GM18868 (cell line): Measurements from ENCODE around the gene DNAI4.
"Not testable (repeated sequence)": the region's sequence is repeated elsewhere in the genome, so short reads cannot be mapped to it uniquely, and the experiment has no call there.

Experiments used
- ATAC-seq: cut with Tn5 transposase; IDR thresholded peaks from one replicate; pipeline ENCODE4 v1.9.1; 2021; ENCODE audit warnings: mild to moderate bottlenecking, moderate library complexity; ENCODE audit not compliant: unreplicated experiment

Gene DNAI4

DNA sequence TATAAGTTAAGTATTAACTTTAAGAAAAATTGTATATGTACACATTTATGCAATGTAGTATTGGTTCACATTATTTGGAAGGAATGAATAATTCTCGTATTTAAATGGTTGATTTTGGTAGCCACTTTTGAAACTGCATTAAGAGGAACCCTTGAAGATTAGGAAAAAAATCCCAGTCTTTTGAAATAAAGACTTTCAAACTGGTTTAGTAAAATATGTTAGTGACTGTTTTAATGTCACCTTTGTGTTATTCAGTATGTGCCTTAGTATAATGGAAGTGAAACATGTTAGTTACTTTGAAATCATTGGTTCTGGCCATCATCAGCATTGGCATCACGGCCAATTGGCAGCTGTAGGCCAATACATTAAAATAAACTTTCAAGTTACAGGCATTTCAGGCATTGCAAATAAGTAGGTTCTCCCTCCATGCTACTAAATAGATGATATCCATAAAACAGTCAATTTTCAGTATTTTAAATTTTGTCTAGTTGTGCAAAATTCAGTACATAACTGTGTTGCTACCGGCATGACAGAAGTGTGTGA lies 4.6 kb upstream of the DNAI4 start:
- ATAC-seq = no peak

DNA sequence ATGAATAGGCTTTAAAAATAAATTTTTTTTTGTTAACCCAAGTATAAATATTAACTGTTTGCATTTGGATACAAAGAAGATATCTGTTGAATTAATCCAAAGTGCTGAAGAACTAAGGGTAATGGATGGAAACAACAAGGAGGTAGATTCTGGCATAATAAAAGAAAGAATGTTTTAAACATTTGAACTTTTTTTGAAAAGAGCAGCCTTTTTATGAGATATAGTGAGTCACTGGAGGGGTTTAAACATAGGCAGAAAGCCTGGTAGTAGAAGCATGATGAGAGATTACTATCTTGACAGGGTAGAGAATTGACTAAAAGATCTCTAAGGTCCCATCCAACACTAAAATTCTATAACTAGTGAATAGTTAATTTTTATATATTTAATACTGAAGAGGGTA lies 2.9 kb upstream of the DNAI4 start:
- ATAC-seq = no peak

DNA sequence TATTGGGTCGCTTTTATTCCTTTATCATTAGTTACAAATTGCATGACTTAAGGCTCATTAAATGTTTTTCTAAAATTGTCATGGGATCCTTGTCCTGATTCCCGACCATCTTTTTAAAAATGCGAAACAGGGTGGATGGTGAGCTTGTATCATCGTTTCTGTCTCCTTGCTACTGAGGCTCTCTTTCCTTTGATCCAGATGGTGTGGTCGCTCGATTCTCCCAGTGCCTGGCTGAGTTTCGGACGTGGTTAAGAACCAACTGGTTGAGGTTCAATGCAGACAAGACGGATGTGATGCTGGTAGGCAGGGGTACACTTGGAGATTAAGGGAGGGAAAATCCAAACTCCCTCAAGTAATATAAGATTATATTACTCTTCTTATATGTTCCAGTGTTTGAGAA lies 1.3 kb upstream of the DNAI4 start:
- no peak for ATAC-seq

DNA sequence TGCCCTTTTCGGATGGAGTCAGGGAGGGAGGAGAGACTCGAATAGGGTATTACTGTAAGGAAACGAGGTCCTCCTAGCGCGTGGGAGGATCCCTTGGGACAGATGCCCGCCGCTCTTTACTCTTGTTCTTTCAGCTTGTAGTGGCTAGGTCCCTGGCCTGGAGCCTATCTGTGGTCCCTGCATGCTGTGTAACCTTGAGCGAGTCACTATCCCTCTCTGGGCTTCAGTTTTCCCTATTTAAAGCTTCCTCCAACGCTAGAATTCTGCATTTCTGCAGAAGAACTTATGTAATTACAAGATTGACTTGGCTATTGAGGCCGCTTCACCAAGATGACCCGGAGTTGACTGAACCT lies 878 bp upstream of the DNAI4 start:
- ATAC-seq = peak; percentile 0

DNA sequence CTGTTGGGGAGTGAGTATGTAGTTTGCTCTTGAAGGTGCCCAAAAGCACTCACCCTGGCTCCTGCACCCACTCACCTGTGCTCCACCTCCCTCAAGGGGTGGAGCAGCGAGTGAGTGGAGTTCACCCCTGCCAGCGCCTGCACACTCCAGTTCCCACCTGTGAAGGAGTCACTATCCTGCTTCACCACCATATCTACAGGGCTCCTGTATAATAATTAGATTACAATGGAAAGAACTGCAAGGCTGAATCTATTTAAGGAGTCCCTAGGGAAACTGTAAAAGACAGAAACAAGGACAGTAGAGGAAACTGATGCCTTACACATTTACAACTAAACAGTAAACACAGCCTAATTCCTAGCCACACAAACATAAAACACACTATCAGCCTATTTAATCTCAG lies 4.1 kb downstream of the DNAI4 start:
- no peak for ATAC-seq

DNA sequence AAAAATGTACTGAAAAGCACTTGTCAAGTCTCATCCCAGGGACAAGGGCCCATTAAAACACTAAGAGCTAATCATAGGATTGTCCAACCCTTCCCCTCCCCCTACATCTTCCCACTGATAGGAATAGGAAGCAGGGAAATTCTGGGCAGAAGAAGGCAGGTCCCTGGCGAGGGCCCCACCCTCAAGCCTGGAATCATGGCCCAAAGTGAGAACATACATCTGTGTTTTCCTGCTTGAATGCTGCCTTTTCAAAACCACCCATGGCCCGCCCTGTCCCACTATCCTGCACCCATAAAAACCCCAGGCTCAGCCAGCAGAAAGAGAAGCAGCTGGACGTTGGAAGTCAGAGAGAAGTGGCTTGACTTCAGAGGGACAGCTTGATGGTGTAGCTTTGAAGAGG lies 4.8 kb downstream of the DNAI4 start:
- ATAC-seq = no peak

DNA sequence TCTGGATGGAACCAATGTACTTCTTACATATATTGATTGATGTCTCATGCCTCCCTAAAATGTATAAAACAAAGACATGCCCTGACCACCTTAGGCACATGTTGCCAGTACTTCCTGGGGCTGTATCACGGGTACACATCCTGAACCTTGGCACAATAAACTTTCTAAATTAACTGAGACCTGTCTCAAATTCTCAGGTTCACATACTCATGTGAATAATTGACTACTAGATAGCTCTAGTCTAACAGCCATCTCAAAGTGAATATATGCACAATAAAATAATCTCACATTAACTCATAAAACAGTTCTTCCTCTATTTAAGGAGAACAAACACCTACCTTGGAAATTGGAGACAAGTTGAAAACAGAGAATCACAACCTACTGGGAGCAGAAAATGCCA lies 5.6 kb downstream of the DNAI4 start:
- no peak for ATAC-seq

DNA sequence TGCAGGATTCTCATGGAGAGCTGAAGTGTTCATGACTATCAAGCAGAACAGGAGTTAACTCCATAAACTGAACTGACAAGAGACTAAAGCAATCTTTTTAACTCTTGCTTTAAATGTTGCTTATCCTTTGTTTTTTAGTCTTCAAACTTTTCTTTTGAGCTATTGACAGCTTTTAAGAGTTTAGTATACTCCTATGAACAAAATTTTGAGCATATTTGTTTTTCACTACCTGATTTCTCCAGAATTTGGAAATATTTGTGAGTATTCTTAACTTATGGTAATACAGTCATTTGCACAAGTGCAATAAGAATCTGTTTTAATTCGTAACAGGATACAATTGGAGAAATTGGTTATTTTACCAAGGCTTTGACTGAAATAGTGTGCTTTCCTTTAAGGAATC lies 7.2 kb downstream of the DNAI4 start:
- no peak for ATAC-seq

DNA sequence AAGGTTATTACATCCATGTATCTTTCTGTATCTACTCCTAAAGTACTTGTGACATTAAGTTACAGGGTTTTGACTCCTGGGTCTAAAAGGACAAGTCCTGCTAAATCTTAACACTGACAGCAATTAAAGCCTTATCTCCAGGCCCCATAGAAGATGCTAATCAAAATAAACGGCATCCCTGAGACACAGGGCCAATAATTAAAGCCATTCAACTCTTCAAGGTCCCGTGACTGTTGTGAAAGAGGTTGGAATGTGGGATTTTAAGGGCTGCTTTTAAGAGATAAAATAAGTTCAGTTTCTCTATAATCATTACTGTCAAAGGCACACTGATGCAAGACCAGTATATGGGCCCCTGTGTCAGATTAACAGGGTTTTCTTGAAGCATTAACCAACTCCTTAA lies 8.3 kb downstream of the DNAI4 start:
- ATAC-seq = no peak

DNA sequence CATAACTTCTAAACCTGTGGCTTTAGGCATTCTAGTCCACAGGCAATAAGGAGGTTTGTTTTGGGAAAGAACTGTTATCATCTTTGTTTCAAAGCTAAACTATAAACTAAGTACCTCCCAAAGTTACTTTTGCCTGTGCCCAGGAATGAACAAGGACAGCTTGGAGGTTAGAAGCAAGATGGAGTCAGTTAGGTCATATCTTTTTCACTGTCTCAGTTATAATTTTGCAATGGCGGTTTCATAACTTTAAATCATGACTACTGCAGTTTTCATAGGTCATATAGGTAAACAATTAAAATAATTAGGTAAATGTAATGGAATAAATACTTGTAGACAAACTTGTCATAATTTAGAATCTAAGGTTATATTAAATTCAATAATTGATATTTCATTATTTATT lies 9.5 kb downstream of the DNAI4 start:
- not testable (repeated sequence) for ATAC-seq

DNA sequence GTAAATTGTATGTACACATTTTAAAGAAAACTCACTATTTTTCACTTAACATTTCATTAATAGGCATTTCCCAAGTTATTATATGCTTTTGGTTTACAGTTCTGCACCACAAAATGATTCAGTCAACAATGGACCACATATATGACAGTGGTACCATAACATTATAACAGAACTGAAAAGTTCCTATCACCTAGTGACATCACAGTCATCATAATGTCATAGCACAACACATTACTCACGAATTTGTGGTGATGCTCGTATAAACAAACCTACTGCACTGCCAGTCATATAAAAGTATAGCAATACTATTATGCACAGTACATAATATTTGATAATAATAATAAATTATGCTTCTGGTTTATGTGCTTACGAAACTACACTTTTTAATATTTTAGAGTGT lies 30.9 kb downstream of the DNAI4 start:
- ATAC-seq = no peak

DNA sequence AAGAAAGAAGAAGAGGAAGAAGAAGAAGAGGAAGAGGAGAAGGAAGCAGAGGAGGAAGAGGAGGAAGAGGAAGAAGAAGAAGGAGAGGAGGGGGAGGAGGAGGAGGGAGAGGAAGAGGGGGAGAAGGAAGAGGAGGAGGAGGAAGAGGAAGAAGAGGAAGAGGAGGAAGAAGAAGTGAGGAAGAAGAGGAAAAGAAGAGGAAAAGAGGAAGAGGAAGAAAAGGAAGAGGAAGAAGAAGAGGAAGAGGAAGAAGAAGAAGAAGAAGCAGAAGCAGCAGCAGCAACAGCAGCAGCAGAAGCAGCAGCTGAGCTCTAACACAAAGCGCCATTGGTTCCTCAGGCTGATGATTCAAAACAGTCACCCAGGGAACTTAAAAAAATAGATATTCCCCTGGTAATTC lies 34.0 kb downstream of the DNAI4 start:
- no peak for ATAC-seq

DNA sequence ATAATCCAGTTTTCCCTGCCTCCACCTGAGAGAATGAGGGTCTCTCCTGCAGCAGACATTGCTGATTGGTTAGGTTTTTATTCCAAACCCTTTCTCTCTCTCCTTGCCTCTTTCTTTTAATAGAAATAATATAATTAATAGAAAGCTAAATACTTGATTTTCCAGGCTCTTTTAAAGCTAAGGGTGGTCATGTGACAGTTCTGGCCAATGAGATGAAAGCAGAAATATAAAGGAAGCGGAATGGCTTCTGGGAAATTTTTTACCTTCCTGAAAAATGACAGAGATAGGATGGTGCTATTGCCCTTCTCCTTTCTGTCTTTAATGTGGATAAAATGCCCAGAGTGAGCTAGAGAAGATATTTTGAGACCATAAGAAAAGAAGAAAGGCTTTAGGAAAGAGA lies 35.6 kb downstream of the DNAI4 start:
- no peak for ATAC-seq

DNA sequence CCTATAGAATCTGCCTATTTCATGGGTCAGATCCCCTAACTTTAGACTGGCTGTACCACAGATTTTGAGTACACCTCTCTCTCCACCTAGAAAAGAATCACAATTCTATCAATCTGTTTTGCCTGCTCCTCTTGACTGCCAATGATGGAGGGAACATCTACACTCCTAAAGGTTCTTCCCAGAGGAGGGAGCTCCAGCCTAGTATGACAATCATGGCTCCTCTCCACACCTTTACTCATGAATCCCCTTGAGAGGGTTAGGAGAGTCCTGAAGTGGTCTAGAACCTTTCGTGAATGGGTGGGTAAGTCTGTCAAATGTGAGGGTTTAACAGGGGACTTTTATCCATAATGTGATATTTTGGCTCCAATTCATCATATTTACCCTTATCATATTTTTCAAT lies 48.0 kb downstream of the DNAI4 start:
- ATAC-seq = no peak

DNA sequence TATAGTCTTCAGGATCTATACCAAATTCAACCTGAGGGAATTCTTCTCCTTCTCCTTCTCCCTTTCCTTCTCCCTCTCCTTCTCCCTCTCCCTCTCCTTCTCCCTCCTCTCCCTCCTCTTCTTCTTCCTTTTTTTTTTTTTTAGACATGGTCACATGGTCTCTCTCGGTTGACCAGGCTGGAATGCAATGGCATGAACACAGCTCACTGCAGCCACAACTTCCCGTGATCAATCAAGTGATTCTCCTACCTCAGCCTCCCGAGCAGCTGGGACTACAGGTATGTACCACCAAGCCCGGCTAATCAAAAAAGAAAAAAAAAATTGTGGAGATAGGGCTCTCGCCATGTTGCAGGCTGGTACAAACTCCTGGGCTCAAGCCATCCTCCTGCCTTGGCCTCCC lies 51.5 kb downstream of the DNAI4 start:
- ATAC-seq = no peak

DNA sequence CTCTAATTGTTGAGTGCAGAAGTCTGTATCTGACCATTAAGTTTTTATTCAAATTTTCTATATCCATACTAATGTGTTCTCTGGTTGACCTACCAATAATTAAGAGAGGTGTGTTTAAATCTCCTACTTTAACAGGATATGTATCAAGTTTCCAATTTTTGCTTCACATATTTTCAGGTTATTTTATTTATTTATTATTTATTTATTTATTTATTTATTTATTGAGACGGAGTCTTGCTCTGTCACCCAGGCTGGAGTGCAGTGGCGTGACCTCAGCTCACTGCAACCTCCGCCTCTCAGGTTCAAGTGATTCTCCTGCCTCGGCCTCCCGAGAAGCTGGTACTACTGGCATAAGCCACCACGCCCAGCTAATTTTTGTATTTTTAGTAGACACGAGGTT lies 52.6 kb downstream of the DNAI4 start:
- not testable (repeated sequence) for ATAC-seq

DNA sequence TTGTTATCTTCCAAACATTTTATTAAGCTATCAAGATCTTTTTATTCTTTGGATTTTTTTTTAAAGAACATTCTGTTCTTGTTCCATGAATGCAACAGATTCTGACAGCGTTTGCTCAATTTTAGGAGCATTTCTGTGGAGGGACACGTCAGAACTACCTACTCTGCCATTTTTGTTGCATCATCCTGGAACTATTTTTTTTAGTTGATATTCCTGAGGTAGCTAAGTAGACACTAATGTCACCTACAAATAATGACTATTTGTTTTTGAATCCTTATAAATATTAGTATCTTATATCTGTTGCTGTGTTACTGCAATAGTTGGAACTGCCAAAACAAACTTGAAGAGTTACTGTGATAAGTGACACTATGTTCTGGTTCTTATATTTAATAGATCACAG lies 57.2 kb downstream of the DNAI4 start:
- ATAC-seq = no peak

DNA sequence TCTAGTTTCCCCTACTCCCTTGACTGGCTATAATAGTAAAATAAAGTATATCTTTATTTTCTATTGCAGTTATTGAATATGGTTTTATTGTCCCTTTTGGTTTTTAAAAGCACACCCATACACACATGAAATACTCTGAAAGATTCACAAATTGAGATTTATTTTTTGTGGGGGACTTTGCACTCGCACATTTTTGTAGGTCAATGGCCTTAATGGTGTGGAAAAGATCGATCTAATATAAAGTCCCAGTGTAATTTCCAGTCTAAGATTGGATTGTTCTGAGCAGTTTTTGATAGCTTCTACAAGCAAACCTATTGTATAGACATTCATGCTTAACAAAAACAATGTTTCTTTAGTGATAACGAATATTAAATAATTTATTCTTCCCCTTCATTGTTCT lies 64.1 kb downstream of the DNAI4 start:
- no peak for ATAC-seq

DNA sequence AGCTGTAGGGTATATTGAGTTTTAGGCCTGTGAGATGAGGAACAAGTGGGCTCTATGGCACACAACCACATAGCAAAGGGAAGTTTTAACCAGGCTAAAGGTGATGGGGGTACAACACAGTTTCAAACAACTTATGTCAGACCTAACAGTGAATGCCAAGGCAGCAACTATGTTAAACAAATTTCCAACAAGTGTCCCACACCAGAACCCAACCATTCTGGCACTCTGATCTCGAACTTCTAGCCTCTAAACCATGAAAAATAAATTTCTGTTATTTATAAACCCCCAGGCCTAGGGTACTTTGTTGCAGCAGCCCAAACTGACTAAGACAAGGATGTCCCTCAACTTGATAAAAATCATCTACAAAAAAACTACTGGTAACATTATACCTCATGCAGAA lies 71.3 kb downstream of the DNAI4 start:
- ATAC-seq = no peak

DNA sequence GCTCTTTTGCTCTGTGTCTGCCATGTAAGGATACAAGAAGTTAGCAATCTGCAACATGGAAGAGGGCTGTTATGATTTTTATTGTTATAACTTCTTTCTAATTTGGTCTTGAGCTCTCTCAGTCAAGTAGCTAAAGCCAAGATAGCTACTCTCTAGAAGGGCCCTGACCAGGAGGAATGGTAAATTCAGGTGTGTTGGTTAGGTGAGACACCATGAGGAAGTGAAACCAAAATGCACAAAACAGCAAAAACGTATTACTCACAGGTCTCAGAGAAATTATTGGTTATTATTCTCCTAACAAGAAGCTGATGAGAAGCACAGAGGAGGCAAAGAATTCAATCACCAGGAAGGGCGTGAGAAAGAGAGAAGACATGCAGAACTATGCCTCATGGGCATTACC lies 71.8 kb downstream of the DNAI4 start:
- peak; percentile 91 for ATAC-seq

DNA sequence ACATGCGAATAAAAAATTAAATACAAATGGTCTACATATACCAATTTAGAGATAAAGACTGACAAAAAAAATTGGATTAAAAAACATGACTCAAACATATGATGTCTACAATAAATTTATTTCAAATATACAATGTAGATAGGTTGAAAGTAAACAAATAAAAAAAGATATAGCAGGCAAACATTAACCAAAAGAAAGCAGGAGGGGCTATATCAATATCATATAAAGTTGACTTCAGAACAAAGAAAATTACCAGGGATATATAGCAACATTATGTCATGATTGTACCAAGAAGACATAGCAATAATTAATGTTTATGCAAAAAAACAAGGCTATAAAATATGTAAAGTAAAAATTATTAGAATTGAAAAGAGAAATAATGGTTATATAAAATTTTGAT lies 73.7 kb downstream of the DNAI4 start:
- no peak for ATAC-seq

DNA sequence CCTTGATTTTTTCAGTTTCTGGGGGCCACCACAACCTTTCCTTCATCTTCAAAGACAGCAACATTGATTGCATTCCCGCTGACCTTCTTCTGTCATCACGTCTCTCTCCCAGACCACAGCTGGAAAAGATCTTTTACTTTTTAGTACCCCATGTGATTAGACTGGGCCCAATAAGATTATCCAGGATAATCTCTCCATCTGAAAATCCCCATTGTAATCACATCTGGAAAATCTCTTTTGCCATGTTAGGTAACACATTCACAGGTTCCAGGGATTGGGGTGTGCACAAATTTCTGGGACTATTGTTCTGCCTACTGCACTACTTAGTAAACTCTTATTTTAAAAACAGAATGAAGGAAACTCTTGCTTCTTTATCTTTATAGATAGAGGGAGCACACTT lies 76.5 kb downstream of the DNAI4 start:
- no peak for ATAC-seq

DNA sequence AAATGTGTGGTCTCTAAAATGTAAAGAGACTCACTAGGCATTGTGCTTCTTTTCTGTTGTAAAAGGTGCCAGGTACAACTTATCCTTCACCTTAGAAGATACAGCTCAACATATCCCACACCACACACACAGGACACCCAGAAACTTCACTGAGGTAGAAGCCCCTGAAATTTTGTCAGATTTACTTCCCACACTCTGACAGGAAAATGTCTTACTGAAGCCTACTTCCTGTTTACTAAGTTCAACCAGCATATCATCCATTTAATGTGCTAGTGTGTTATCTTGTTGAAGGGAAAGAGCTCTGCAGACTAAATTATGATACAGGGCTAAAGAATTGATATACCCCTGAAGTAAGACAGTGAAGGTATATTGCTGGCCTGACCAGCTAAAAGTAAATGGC lies 83.7 kb downstream of the DNAI4 start:
- no peak for ATAC-seq

DNA sequence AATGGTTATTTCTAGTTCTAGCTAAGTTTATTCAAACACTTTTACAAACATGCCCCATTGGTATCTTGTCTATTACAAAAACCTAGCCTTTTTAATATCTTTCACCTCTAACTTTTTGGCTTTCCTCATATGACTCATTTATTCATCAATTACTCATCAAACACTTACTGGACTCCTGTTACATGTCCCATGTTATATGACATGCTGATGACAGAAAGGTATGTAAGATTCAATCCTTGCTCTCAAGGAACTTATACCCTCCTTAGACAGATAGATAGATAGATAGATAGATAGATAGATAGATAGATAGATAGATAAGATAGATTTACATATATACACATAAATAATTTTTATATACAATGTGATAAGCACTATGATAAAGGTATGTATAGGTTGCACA lies 89.7 kb downstream of the DNAI4 start:
- ATAC-seq = no peak
